Activated T-cell treated with anti-CD3 and anti-CD28 coated beads, Interleukin-2, amount 50 U/mL, for 48 hours (primary cell): ENCODE results near the gene TRIM72.
A peak's percentile ranks its signal among the peaks of the same experiment; 100 is the strongest.
"Not testable (repeated sequence)": the region's sequence is repeated elsewhere in the genome, so short reads cannot be mapped to it uniquely, and the experiment has no call there.

Experiments
- DNase-seq, 2 experiments: peaks; one replicate each; pipeline ENCODE4 v3.0.0-alpha.2; 2020

The TRIM72 gene

GRCh38 chr16:31258366-31258765, 44.4 kb downstream of the TRIM72 start:
- no peak for DNase-seq

DNA sequence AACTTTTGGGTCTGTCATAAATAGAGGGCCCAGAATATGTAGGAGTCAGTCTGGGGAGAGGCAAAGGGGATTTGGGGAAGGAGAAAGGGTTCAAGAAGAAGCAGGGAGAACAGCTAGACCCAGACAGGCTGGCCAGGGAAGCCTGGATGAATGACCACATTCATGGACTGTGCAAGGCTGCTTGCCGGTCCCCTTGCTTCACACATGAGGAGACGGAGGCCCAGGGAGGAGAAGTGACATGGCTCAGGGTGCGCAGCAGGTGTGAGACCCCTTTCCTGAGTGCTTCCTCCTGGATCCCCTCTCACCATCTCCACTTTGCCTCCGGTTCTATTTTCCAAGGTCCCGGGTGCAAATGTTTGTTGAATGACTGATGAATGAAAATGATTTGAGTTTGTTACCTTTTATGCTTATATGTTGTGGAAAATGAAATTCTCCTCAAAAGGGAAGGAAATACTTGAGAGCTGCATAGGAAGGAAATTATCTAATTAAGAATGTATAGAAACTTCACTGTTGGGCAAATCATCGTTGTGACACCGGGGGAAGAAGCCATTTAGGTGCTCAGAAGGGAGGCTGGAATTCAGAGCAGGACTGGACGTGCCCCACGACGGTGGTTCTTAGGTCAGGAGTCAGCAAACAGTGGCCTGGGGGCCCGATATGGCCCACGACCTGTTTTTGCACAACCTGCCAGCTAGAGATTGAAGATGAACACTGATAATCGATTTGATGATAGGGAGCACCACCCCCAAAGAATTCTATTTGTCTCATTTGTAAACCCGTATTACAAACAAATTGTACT, 46.4 kb downstream of the TRIM72 start:
- no peak for DNase-seq

DNA sequence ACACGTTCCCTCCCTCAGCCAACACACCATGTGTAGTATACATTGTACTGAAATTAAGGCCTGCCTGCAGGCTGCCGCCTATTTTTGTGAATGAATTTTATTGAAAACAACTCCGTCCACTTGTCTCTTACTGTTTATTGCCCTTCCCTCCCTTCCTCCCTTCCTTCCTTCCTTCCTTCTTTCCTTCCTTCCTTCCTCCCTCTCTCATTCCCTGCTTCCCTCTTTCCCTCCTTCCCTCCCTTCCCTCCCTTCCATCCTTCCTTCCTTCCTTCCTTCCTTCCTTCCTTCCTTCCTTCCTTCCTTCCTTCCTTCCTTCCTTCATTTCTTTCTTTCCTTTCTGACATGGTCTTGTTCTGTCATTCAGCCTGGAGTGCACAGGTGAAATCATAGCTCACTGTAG, 48.2 kb downstream of the TRIM72 start:
- no peak for DNase-seq

GRCh38 chr16:31265329-31266245, 51.7 kb downstream of the TRIM72 start:
- peak; percentile 85 to 86 for DNase-seq

- no peak for DNase-seq
These were observed 53.6 kb downstream of the TRIM72 start for GRCh38 chr16:31267332-31268032.

GRCh38 chr16:31268033-31268365, 54.1 kb downstream of the TRIM72 start:
- DNase-seq: no peak

DNA sequence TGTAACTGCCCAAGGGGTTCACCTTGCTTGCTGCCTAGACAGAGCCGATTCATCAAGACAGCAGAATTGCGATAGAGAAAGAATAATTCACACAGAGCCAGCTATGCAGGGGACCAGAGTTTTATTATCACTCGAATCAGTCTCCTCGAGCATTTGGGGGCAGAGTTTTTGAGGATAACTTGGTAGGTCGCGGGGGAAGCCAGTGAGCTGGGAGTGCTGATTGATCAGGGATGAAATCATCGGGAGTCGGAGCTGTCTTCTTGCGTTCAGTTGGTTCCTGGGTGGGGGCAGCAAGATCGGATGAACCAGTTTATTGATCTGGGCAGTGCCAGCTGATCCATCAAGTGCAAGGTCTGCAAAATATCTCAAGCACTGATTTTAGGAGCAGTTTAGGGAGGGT, 55.0 kb downstream of the TRIM72 start:
- DNase-seq: no peak

DNA sequence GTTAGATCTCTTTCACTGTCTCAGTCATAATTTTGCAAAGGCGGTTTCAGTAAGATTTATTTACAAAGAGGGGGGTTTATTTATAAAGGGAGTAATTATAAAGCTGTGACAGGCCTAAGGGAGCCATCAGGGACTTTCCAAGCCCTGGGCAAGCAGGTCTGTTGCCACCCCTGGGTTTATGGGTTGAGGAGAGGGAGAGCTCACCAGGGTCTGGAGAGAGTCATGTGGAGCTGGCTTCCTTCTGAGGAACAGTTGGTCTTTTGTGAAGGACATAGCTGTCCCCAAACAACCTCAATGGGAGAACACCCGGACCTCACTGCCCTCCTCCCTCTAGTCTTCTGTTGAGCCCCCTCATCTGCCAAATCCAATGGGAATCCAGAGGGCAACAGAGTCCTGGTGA, 55.6 kb downstream of the TRIM72 start:
- no peak for DNase-seq

- DNase-seq: not testable (repeated sequence)
These were observed 56.1 kb downstream of the TRIM72 start for GRCh38 chr16:31269973-31270372.

- DNase-seq: no peak
These were observed 56.9 kb downstream of the TRIM72 start for GRCh38 chr16:31270795-31271194.

DNA sequence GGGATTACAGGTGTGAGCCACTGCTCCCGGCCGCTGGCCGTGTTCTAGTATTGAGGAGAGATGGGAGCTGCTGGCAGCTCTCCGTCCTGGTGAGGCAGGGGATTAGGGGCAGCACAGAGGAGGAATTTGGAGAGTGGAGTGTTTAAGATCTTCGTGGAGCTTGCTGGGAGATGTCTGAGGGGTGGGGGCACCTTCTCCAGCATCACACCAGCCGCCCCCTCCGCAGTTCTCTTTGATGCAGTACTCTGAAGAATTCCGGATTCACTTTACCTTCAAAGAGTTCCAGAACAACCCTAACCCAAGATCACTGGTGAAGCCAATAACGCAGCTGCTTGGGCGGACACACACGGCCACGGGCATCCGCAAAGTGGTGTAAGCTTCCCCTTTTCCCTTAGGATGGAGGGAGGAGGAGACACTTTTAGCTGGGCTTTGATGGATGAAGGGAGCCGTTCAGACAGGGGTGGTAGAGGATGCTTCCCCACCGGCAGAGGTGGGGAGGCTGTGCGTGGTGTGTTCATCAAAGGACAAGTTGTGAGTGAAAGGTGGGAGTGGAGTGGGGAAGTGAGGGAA, 57.8 kb downstream of the TRIM72 start:
- DNase-seq: no peak

- no peak for DNase-seq
These were observed 59.3 kb downstream of the TRIM72 start for GRCh38 chr16:31273187-31273586.

GRCh38 chr16:31273676-31274075, 59.8 kb downstream of the TRIM72 start:
- no peak for DNase-seq

DNA sequence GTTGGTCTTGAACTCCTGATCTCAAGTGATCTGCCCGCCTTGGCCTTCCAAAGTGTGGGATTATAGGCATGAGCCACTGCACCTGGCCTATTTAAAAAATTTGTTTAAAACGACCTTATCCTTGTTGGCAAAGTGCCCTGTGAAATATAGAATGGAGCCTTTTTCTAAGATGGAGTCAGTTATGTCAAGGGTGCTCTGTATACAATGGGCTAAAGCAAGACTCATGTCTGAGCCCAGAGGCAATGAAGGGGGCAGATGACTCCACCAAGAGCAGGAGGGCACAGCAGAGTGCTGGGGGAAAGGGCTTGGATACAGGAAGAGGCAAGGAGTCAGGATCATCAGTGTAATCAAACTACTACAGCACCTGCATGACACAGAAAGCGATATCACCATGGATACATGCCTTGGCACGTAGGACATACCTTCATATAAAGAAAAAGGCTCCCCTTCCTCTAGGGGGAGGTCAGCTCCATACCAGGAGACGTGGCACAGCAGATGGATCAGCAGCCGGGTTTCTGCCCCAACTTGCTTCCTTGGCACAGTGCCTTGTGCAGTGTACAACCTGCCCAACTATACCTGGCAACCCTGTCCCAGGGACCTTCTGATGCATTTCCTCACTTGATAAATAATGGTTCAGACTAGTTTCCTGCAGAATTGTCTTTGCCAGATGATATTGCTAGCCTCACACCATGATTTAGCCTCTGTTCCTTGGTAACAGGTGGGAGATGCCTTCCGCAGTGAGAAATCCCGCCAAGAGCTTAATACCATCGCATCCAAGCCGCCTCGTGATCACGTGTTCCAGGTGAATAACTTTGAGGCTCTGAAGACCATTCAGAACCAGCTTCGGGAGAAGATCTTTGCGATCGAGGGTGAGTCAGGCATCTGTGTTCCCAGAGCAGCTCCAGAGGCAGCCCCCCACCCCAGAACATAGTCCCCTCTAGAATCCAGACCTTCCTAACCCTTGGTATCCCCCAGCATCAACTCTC, 61.2 kb downstream of the TRIM72 start:
- no peak for DNase-seq

GRCh38 chr16:31276600-31276999, 62.7 kb downstream of the TRIM72 start:
- no peak for DNase-seq

DNA sequence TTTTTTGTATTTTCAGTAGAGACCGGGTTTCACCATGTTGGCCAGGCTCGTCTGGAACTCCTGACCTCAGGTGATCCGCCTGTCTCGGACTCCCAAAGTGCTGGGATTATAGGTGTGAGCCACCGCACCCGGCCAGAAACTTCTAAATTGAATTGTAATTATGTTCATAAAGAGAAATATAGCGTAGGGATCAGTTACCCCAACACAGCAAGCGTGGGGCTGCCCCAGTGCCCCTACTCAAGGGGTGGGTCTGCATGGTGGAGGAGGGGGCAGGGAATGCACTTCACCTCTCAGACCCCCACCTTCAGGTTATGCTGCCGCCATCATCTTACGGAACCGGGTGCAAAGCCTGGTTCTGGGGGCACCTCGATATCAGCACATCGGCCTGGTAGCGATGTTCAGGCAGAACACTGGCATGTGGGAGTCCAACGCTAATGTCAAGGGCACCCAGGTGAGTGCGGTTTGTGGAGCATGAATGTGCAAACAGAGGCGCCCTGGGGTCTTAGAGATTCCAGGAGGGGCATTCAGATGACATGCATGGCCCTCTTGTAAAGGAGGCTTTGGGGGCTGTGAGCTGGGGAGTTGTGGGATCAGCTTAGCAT, 63.8 kb downstream of the TRIM72 start:
- no peak for DNase-seq

- DNase-seq: not testable (repeated sequence)
These were observed 64.9 kb downstream of the TRIM72 start for GRCh38 chr16:31278853-31279252.
